HepG2 (cell line): ENCODE measurements around the gene PPP1R18. TPM values are rescaled to one million over a fixed set of nuclear protein-coding genes. Genes with fewer than 3 reads are reported as not detected.

Experiments used
- ARID3A ChIP-seq: IDR thresholded peaks from 2 replicates; pipeline ENCODE4 v1.6.1; 2012; ENCODE audit warnings: low read depth, low read length, improper control_type of control experiment
- ARNTL ChIP-seq: sonication (generic); formaldehyde crosslinking; IDR thresholded peaks from 2 replicates; pipeline ENCODE4 v1.4.0; 2020; ENCODE audit warnings: mild to moderate bottlenecking, missing genetic modification reagents
- ASH2L ChIP-seq: fragments of 300-600, 200-600 bp; sonication (generic); IDR thresholded peaks from 2 replicates; pipeline ENCODE4 v1.7.0; 2017; ENCODE audit warnings: low read depth, mild to moderate bottlenecking, moderate library complexity, mixed read lengths, low read length; ENCODE audit not compliant: insufficient read length
- BORCS8-MEF2B ChIP-seq: sonication (generic); formaldehyde crosslinking; IDR thresholded peaks from 2 replicates; pipeline ENCODE4 v1.8.0; 2022; ENCODE audit warnings: mild to moderate bottlenecking, missing genetic modification reagents
- E2F2 ChIP-seq: sonication (generic); formaldehyde crosslinking; IDR thresholded peaks from 2 replicates; pipeline ENCODE4 v1.4.0; 2020; ENCODE audit warnings: missing genetic modification reagents, borderline replicate concordance
- FLYWCH1 ChIP-seq: sonication (generic); formaldehyde crosslinking; IDR thresholded peaks from 2 replicates; pipeline ENCODE4 v1.8.1; 2023; ENCODE audit warnings: mild to moderate bottlenecking, missing genetic modification reagents
- FUBP1 ChIP-seq: sonication (generic); formaldehyde crosslinking; IDR thresholded peaks from 2 replicates; pipeline ENCODE4 v1.5.1; 2020; ENCODE audit warnings: missing genetic modification reagents, mild to moderate bottlenecking, borderline replicate concordance
- GABPB1 ChIP-seq: IDR thresholded peaks from 2 replicates; pipeline ENCODE4 v1.6.1; 2016; ENCODE audit warnings: mild to moderate bottlenecking, missing genetic modification reagents, moderate library complexity, missing compliant biosample characterization
- HCFC1 ChIP-seq: fragments of 150-350 bp; IDR thresholded peaks from 2 replicates; pipeline ENCODE4 v1.6.1; 2014; ENCODE audit warnings: low read depth, low read length
- HDAC1 ChIP-seq: sonication (generic); formaldehyde crosslinking; IDR thresholded peaks from 2 replicates; pipeline ENCODE4 v1.5.1; 2020; ENCODE audit warnings: mild to moderate bottlenecking, missing genetic modification reagents
- HOXA9 ChIP-seq: sonication (generic); formaldehyde crosslinking; IDR thresholded peaks from 2 replicates; pipeline ENCODE4 v1.8.1; 2022; ENCODE audit warnings: missing genetic modification reagents, mild to moderate bottlenecking, moderate library complexity, borderline replicate concordance
- KAT8 ChIP-seq: IDR thresholded peaks from 2 replicates; pipeline ENCODE4 v1.6.1; 2016; ENCODE audit warnings: missing genetic modification reagents, missing compliant biosample characterization
- MXI1 ChIP-seq: IDR thresholded peaks from 3 replicates; pipeline ENCODE4 v1.6.1; 2012; ENCODE audit warnings: low read depth, low read length, inconsistent platforms, borderline replicate concordance
- PHF20 ChIP-seq: sonication (generic); formaldehyde crosslinking; IDR thresholded peaks from 2 replicates; pipeline ENCODE4 v1.5.0; 2020; ENCODE audit warnings: mild to moderate bottlenecking, missing genetic modification reagents
- PPARG ChIP-seq: conservative IDR thresholded peaks from 2 replicates; pipeline ENCODE4 v1.6.1; 2016; ENCODE audit warnings: missing biosample characterization, missing genetic modification reagents
- RNF2 ChIP-seq: fragments of 450-650 bp; conservative IDR thresholded peaks from 2 replicates; pipeline ENCODE4 v1.6.1; 2016; ENCODE audit warnings: low read depth
- SETDB1 ChIP-seq: sonication (generic); formaldehyde crosslinking; IDR thresholded peaks from 2 replicates; pipeline ENCODE4 v1.5.1; 2020; ENCODE audit warnings: missing genetic modification reagents, mild to moderate bottlenecking, borderline replicate concordance
- TARDBP ChIP-seq: sonication (generic); formaldehyde crosslinking; IDR thresholded peaks from 2 replicates; pipeline ENCODE4 v1.8.0; 2022; ENCODE audit warnings: mild to moderate bottlenecking, missing genetic modification reagents
- YY1 ChIP-seq: IDR thresholded peaks from 2 replicates; pipeline ENCODE4 v1.6.1; 2011; ENCODE audit warnings: low read length, low read depth, moderate library complexity, mild to moderate bottlenecking; ENCODE audit not compliant: insufficient read depth, insufficient replicate concordance
- ZBTB44 ChIP-seq: sonication (generic); formaldehyde crosslinking; IDR thresholded peaks from 2 replicates; pipeline ENCODE4 v1.4.0; 2020; ENCODE audit warnings: missing genetic modification reagents
- ZFP41 ChIP-seq: sonication (generic); formaldehyde crosslinking; IDR thresholded peaks from 2 replicates; pipeline ENCODE4 v1.4.0; 2020; ENCODE audit warnings: mild to moderate bottlenecking, missing genetic modification reagents, borderline replicate concordance
- ZNF326 ChIP-seq: sonication (generic); formaldehyde crosslinking; IDR thresholded peaks from 2 replicates; pipeline ENCODE4 v1.4.0; 2020; ENCODE audit warnings: missing genetic modification reagents, borderline replicate concordance
- ZNF552 ChIP-seq: sonication (generic); formaldehyde crosslinking; IDR thresholded peaks from 2 replicates; pipeline ENCODE4 v1.9.0; 2022; ENCODE audit warnings: missing genetic modification reagents, mild to moderate bottlenecking, borderline replicate concordance
- ZNF660 ChIP-seq: sonication (generic); formaldehyde crosslinking; IDR thresholded peaks from 2 replicates; pipeline ENCODE4 v1.5.1; 2020; ENCODE audit warnings: mild to moderate bottlenecking, low read depth, missing genetic modification reagents, borderline replicate concordance
- polyA plus RNA-seq, 8 experiments: library from polyadenylated mRNA; depleted of rRNA in 3 of 8; stranded (reverse) in 7 of 8; unstranded in 1 of 8; fragments of >200 nt; fragmentation: Illumina TruSeq in 4 of 8; extraction: Trizol in 4 of 8; gene quantifications; 2 replicates each; pipeline versions ENCODE4 v1.2.1 to v1.2.3, GENCODE V29; 2011 to 2016; ENCODE audit warnings: low read depth in 4 of 8, missing spikeins in 1 of 8, mixed read lengths in 1 of 8; ENCODE audit not compliant: insufficient read depth in 1 of 8
- total RNA-seq, 5 experiments: library from RNA; depleted of rRNA; stranded (reverse); fragments of >200 nt; fragmentation: Illumina TruSeq; extraction: Trizol; gene quantifications; 2 replicates each; pipeline ENCODE4 v1.2.3, GENCODE V29; 2016; ENCODE audit warnings: low read depth in 1 of 5

The PPP1R18 gene
- total and polyA plus RNA-seq, 2 of the 13 experiments (the other 11 are each of a cell fraction or from before 2014, with no cell fraction given) = 4.9 to 9.2 TPM

- peak; percentile 96 for TF ChIP-seq GABPB1
- no peak for TF ChIP-seq SETDB1 (CRISPR knock-in tag)
- TF ChIP-seq BORCS8-MEF2B (CRISPR knock-in tag) = peak; percentile 80
- peak; percentile 97 for TF ChIP-seq ARID3A
- TF ChIP-seq YY1 = peak; percentile 77
- TF ChIP-seq ASH2L = peak; percentile 99
- TF ChIP-seq E2F2 (CRISPR knock-in tag) = no peak
- TF ChIP-seq KAT8 = peak; percentile 98
- no peak for TF ChIP-seq FUBP1
- no peak for TF ChIP-seq FLYWCH1 (CRISPR knock-in tag)
- TF ChIP-seq ZFP41 (CRISPR knock-in tag) = no peak; the same call in 1 of the 2 replicates
- peak; percentile 84 for TF ChIP-seq TARDBP
- TF ChIP-seq RNF2 = no peak
- no peak for TF ChIP-seq ARNTL (CRISPR knock-in tag)
- no peak; the same call in 1 of the 2 replicates for TF ChIP-seq ZNF552
- no peak for TF ChIP-seq HOXA9 (CRISPR knock-in tag)
- no peak for TF ChIP-seq ZNF660 (CRISPR knock-in tag)
- TF ChIP-seq ZBTB44 (CRISPR knock-in tag) = no peak
- peak; percentile 91 for TF ChIP-seq HDAC1 (CRISPR knock-in tag)
- peak; percentile 62 for TF ChIP-seq HCFC1
- no peak for TF ChIP-seq ZNF326 (CRISPR knock-in tag)
- TF ChIP-seq MXI1 = peak; percentile 92; the same call in 2 of the 3 replicates
- peak; percentile 92 for TF ChIP-seq PHF20 (CRISPR knock-in tag)
- peak; percentile 60; the same call in 1 of the 2 replicates for TF ChIP-seq PPARG
These were observed 13.8 kb downstream of the PPP1R18 start, which contains the start of gene DHX16 (continued) for GRCh38 chr6:30672445-30673253.
